SK-MEL-5 (cell line): ENCODE results near the gene ATG9A. TPM values are rescaled to one million over a fixed set of nuclear protein-coding genes. Genes with fewer than 3 reads are reported as not detected.

Source experiments
- DNase-seq: peaks from one replicate; pipeline ENCODE4 v3.0.0-alpha.2; 2016; ENCODE audit warnings: low read depth, low spot score
- in situ Hi-C: cut with HindIII; loops from 2 replicates; pipeline ENCODE4 v1.10.0; 2016; ENCODE audit warnings: low sequenced_read_pairs, high pct_unique_total_duplicates, low pct_unique_long_range_greater_than_20kb
- total RNA-seq: library from RNA; depleted of rRNA; stranded (reverse); fragments of >200 nt; shearing (Covaris generic); gene quantifications from 2 replicates; pipeline ENCODE4 v1.2.3, GENCODE V29; 2014

The ATG9A gene
- total RNA-seq, 1 experiment from 2014 or later: 36.7 TPM

DNA sequence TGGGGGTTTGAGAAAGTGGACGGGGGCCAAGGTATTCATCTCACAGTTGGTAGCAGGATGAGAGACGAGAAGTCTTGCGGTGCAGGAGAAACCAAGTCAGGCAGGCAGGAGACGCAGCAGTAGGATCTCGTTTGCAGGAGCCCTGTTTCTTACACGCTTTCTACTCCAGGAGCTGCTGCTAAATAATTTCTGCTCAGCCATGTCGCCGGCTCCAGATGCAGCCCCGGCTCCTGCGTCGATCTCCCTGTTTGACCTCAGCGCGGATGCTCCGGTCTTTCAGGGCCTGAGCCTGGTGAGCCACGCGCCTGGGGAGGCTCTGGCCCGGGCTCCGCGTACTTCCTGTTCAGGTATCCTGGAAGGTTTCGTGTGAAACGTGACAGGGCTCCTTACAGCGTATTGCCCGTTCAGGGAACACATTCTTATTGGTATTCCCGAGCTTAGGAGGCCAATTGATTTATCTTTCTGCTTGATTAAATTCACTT is 664 bp upstream of the ATG9A start:
- in situ Hi-C loops: no loop called here
- peak; percentile 14 for DNase-seq

- DNase-seq: no peak
- in situ Hi-C loops: no loop called here
Measured at GRCh38 chr2:219228911-219229304, 528 bp downstream of the ATG9A start.

GRCh38 chr2:219228041-219228910 is 1.2 kb downstream of the ATG9A start:
- DNase-seq: no peak
- in situ Hi-C loops: no loop called here

DNA sequence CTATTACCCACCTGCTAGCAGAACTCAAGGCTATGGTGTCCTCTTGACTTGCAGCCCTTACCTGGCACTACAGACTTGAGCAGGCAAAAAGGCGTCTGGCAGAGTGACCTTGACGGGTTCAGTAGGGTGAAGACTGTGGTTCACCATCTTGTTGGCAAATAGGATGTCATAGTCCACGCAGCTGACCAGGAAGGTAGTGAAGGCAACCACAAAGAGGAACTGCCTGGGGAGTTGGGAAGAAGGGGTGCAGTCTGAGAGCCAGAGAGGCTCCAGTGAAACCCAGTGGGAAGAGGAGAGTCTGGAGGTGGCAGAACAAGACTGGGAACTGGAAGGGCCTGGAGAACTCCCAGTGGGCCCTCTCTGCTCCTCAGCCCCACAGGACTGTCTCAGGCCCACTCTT is 4.1 kb downstream of the ATG9A start:
- in situ Hi-C loops: no loop called here
- no peak for DNase-seq

GRCh38 chr2:219223831-219224610 is 5.4 kb downstream of the ATG9A start:
- in situ Hi-C loops: no loop called here
- DNase-seq: no peak

- no peak for DNase-seq
- in situ Hi-C loops: no loop called here
Measured at GRCh38 chr2:219221957-219222518, 7.4 kb downstream of the ATG9A start.

DNA sequence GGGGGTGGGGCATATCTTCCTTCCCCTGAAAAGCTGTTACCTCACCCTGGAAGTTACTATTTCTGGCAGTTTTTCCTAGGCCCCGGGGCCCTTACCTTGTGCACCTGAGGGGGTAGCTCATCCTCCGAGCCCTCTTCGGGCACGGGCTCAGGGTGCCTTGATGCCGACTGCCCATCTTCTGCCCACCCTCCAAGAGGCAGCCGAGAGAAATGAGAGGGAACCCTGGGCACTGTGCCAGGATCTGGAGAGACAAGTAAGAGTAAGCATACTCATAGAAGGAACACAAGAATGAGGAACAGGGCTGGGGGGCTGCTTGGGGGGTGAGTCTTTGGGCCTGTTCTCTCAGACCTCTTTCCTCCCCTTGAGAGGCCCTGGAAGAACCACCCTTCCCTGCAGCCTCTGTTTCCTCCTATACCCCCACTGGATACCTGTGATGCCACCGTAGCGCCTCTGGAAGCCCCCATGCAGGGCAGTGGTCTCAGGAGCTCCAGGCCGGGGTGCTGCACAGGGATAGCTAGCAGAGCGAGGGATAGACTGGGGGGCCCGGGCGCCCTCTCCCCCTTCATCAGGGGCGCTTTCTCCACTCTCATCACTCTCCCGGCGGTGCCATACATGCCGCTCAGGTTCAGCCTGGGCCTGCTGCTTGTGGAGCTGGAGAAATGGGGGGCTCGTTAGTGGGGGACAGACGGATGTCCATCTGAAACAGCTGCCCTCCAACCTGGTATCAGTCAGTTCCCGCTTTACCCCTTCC is 8.6 kb downstream of the ATG9A start:
- in situ Hi-C loops: no loop called here
- no peak for DNase-seq

GRCh38 chr2:219219784-219220532 is 9.5 kb downstream of the ATG9A start:
- in situ Hi-C loops: no loop called here
- DNase-seq: no peak

- DNase-seq: peak; percentile 95
- in situ Hi-C loops: no loop called here
Measured at GRCh38 chr2:219218732-219219701, 10.4 kb downstream of the ATG9A start, which contains the start of gene ABCB6. TSS of gene ABCB6 (minus strand) at chr2:219218958. CDS start at chr2:219218673, 285 bp downstream.

DNA sequence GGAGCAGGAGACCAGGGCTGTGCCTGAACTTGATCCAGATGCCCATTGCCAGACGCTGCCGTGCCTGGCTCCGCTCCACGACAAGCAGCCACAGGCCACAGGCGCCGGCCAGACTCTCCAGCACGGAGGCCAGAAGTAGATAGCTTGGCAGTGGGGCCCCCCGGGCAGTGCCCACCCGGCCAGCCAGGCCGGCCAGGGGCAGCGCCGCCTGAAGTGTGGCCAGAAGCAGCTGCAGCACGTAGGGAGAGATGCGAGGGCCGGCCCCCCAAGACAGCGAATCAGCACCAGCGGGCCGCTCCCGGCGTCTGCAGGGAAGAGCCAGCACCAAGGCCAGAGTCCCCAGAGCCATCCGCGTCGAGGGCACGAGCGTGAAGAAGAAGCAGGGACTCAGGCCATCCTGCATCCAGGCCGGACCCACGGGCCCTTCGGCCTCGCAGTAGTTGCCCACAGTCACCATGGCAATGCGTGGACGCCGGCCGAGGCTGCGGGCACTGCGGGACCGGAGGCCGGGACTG is 11.2 kb downstream of the ATG9A start:
- peak; percentile 56 for DNase-seq
- in situ Hi-C loops: no loop called here

- no peak for DNase-seq
- in situ Hi-C loops: no loop called here
Measured at GRCh38 chr2:219216535-219216915, 12.9 kb downstream of the ATG9A start.

- DNase-seq: no peak
- in situ Hi-C loops: no loop called here
Measured at GRCh38 chr2:219215871-219216534, 13.4 kb downstream of the ATG9A start.

DNA sequence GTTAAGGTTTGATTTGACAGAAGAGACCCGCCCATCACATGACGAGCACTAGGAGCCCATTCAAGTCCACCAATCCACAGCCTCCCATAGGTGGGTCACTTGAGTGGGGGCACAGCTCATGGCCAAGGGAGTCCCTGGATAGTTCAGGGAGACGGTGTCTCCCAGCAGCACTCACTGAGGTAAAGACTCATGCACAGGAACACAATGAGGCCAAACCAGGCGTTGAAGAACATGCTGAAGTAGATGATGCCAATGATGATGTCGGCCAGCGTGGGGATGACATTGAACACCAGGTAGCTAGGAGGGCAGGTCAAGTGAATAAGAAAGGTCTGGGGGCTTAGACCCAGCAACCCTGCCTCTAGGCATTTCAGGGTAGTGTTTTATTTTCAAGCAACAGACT is 14.7 kb downstream of the ATG9A start:
- DNase-seq: no peak
- in situ Hi-C loops: no loop called here

DNA sequence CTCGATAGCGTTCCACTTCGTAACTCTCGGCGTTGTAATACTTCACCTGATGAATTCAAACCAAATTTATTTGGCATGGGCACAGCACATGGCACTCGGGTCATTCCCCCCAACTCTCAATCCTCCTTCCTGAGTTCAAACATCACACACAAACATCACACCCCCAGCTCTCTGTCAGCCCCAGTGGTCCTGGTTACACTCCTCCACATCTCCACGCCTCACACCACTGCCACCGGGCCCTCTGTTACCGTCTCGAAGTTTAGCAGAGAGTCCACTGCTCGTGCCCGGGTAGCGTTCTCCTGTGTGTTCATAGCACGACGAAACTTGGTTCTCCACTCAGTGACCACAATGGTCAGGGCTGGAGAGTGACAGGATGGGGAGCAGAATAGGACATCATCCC is 15.3 kb downstream of the ATG9A start:
- no peak for DNase-seq
- in situ Hi-C loops: no loop called here

- in situ Hi-C loops: no loop called here
Measured at GRCh38 chr2:219213486-219214071, 15.9 kb downstream of the ATG9A start.

More at GRCh38 chr2:219213486-219214071, 15.9 kb downstream of the ATG9A start:
- DNase-seq: no peak
